ENCODE measurements around the gene SPA17. TPM values are rescaled to one million over a fixed set of nuclear protein-coding genes. Genes with fewer than 3 reads are reported as not detected.

Gene SPA17
- total RNA-seq, 8 experiments from 2014 or later = 13.7 to 71.4 (median 20.1) TPM

DNA sequence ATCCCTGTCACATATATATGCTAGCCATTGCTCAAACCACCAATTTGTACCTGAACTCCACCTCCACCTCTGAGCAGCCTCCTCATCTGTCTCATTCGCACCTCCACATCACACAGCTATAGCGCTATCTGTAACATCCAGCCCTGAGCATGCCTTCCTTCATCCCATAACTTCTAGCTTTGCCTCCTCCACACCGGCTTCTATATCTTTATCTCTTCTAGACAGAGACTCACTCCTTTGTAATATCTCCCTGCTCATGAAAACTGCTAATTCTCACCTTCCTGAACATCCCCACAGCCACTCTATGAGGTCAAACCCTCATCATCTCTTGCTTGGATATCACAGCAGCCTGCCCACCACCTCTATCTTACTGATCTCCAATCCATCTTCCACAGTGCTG, 6.1 kb upstream of the SPA17 start:
- no peak for ATAC-seq (replicated peaks in 6 of 8)

GRCh38 chr11:124669193-124669592, 4.5 kb upstream of the SPA17 start:
- peak in 3 of 8 experiments; percentile 20 to 35 (median 28) for ATAC-seq (replicated peaks in 6 of 8)
- WGBS, 10 experiments = 0 to 55% (median 23%) methylated on average over 2 to 8 of the region's 8 CpGs; no CpG with 5 or more reads in 1 of the 10 experiments
- Histone ChIP-seq H3K27ac (no peak overlapping the region), H3K4me1 (replicated peaks in 1 of 2) (peaks cover 5 to 6% of the 10 kb centered on the region in 2 donors), H3K4me3 (no peak overlapping the region)
- in situ Hi-C loops (cut with MboI; ENCODE audit: low pct_unique_long_range_greater_than_20kb in 2 of 9, low sequenced_read_pairs in 9 of 9, unreplicated experiment in 9 of 9) = loop anchor here in 7 of 9 experiments (25.0 kb wide), 3 partner anchors 93 to 193 kb away; partner anchors contain the start of genes ESAM (in 6 of the 7), VSIG2 (in 6 of the 7) and ROBO3 (in 3 of the 7)

More for the DNA sequence above, 6.1 kb upstream of the SPA17 start:
- no peak overlapping the region for H3K27ac ChIP-seq
- no peak overlapping the region for H3K4me3 ChIP-seq
- H3K4me1 ChIP-seq (replicated peaks in 1 of 2) = peaks cover 0 to under 1% of the 10 kb centered on the region in 2 donors
- 86 to 100% (median 94%) methylated on average over 1 to 3 of the region's 3 CpGs; no CpG with 5 or more reads in 5 of the 10 experiments for WGBS, 10 experiments
- in situ Hi-C loops (cut with MboI; ENCODE audit: low pct_unique_long_range_greater_than_20kb in 2 of 9, low sequenced_read_pairs in 9 of 9, unreplicated experiment in 9 of 9) = loop anchor here in 7 of 9 experiments (25.0 kb wide), 3 partner anchors 95 to 195 kb away; partner anchors contain the start of genes ESAM (in 6 of the 7), VSIG2 (in 6 of the 7) and ROBO3 (in 3 of the 7)

- Histone ChIP-seq H3K4me3 (no peak overlapping the region), H3K27ac (no peak overlapping the region), H3K4me1 (replicated peaks in 1 of 2) (peaks cover 6 to 9% of the 10 kb centered on the region in 2 donors)
- ATAC-seq (replicated peaks in 6 of 8) = peak in 2 of 8 experiments; percentile 5 to 24
- WGBS, 10 experiments = 0 to 67% (median 20%) methylated on average over 1 to 2 of the region's 3 CpGs; no CpG with 5 or more reads in 5 of the 10 experiments
- in situ Hi-C loops (cut with MboI; ENCODE audit: low pct_unique_long_range_greater_than_20kb in 2 of 9, low sequenced_read_pairs in 9 of 9, unreplicated experiment in 9 of 9) = loop anchor here in 8 of 9 experiments (5.0 to 25.0 kb wide), 4 partner anchors 77 to 192 kb away; partner anchors contain the start of genes ESAM (in 6 of the 8), VSIG2 (in 6 of the 8) and ROBO3 (in 3 of the 8)
Measured at GRCh38 chr11:124670732-124671131, 3.0 kb upstream of the SPA17 start.

DNA sequence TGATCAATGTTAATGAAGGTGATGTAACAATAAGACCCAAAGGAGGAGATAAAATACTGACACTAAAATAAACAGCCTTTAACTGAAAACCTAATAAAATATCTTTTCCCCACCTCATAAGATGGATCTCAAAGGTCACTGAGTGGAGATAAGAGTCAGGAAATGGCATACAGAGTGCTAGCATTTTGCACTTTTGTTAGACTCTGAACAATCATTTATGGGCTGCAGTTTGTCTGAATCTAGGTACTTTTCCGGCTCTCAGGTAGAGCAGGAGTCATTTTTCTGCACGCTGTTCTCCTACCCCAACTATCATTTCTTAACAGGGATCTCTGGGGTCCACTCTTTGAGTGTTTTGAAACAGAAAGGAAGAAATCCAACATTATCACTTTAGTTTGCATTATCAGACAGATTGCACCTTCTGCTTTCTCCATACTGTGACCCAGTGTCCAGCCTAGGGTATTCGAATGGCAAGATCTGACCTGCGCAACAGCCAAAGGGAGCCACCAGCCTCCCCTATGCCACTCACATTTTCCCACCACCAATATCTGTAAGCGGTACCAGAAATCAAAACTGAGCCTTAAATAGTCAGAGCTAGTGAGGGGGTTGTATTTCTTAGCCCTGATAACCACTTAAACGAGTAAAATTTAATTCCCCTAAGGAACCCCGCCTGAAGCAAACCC, 1.0 kb upstream of the SPA17 start:
- H3K4me3 ChIP-seq = peak overlapping the region; percentile 48 to 91 (median 72)
- in situ Hi-C loops (cut with MboI; ENCODE audit: low pct_unique_long_range_greater_than_20kb in 2 of 9, low sequenced_read_pairs in 9 of 9, unreplicated experiment in 9 of 9) = loop anchor here in 8 of 9 experiments (5.0 to 25.0 kb wide), 4 partner anchors 75 to 190 kb away; partner anchors contain the start of genes ESAM (in 6 of the 8), VSIG2 (in 6 of the 8) and ROBO3 (in 3 of the 8)
- no peak overlapping the region for H3K27ac ChIP-seq
- H3K4me1 ChIP-seq (replicated peaks in 1 of 2) = peaks cover 6 to 9% of the 10 kb centered on the region in 2 donors
- 30 to 92% (median 76%) methylated on average over 2 to 6 of the region's 7 CpGs; no CpG with 5 or more reads in 2 of the 10 experiments for WGBS, 10 experiments
- ATAC-seq (replicated peaks in 6 of 8) = no peak

- H3K27ac ChIP-seq = peak overlapping the region in 1 of 2 donors; percentile 0
- in situ Hi-C loops (cut with MboI; ENCODE audit: low pct_unique_long_range_greater_than_20kb in 2 of 9, low sequenced_read_pairs in 9 of 9, unreplicated experiment in 9 of 9) = loop anchor here in 8 of 9 experiments (5.0 to 25.0 kb wide), 4 partner anchors 73 to 188 kb away; partner anchors contain the start of genes ESAM (in 6 of the 8), VSIG2 (in 6 of the 8) and ROBO3 (in 3 of the 8)
- WGBS, 10 experiments = 0 to 77% (median 30%) methylated on average over 3 to 7 of the region's 18 CpGs; no CpG with 5 or more reads in 4 of the 10 experiments
- H3K4me1 ChIP-seq (replicated peaks in 1 of 2) = peaks cover 6 to 9% of the 10 kb centered on the region in 2 donors
- peak overlapping the region; percentile 48 to 91 (median 72) for H3K4me3 ChIP-seq
- ATAC-seq (replicated peaks in 6 of 8) = no peak
Measured at GRCh38 chr11:124674168-124674517, 439 bp downstream of the SPA17 start.

GRCh38 chr11:124674571-124674970, 867 bp downstream of the SPA17 start:
- no peak for ATAC-seq (replicated peaks in 6 of 8)
- WGBS, 10 experiments = 76 to 100% (median 90%) methylated on average over 1 to 5 of the region's 5 CpGs; no CpG with 5 or more reads in 6 of the 10 experiments
- Histone ChIP-seq H3K4me3 (peak overlapping the region; percentile 48 to 91 (median 72)), H3K27ac (peak overlapping the region in 1 of 2 donors; percentile 0), H3K4me1 (replicated peaks in 1 of 2) (peaks cover 6 to 9% of the 10 kb centered on the region in 2 donors)
- in situ Hi-C loops (cut with MboI; ENCODE audit: low pct_unique_long_range_greater_than_20kb in 2 of 9, low sequenced_read_pairs in 9 of 9, unreplicated experiment in 9 of 9) = loop anchor here in 8 of 9 experiments (5.0 to 25.0 kb wide), 4 partner anchors 73 to 188 kb away; partner anchors contain the start of genes ESAM (in 6 of the 8), VSIG2 (in 6 of the 8) and ROBO3 (in 3 of the 8)

DNA sequence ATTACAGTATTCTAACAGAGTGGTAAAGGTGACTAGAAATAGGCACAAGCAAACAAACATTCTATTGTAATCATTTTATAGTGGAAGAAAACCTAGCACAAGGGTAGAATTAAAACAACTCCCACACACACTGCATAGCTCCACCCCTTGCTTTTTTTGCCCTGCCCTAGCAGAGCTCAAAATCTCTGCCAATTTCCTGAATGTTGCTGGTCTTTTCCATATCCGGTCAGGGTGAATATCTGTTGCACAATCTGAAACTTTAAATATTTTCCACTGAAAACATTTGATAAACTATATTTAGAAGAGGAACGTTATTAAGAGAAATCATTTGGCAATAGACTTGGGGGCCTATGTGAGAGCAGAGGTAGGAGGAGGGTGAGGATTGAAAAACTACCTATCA, 2.7 kb downstream of the SPA17 start:
- Histone ChIP-seq H3K27ac (no peak overlapping the region), H3K4me1 (replicated peaks in 1 of 2) (peaks cover 6 to 9% of the 10 kb centered on the region in 2 donors), H3K4me3 (no peak overlapping the region)
- peak in 3 of 8 experiments; percentile 12 to 53 (median 51) for ATAC-seq (replicated peaks in 6 of 8)
- in situ Hi-C loops (cut with MboI; ENCODE audit: low pct_unique_long_range_greater_than_20kb in 2 of 9, low sequenced_read_pairs in 9 of 9, unreplicated experiment in 9 of 9) = no loop called here
- 0 to 94% (median 60%) methylated on average over 1 to 2 of the region's 2 CpGs; no CpG with 5 or more reads in 1 of the 10 experiments for WGBS, 10 experiments

DNA sequence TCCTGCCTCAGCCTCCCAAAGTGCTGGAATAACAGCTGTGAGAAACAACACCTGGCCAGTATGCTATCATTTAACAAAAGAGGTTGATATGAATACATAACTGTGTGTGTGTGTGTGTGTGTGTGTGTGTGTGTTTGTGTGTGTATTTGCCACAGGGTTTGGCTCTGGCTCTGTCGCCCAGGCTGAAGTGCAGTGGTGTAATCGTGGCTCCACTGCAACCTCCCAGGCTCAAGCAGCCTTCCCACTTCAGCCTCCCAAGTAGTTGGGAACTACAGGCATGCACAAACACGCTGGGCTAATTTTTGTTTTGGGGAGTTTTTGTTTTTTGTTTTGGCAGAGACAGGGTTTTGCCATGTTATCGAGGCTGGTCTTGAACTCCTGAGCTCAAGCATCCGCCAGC, 4.7 kb downstream of the SPA17 start:
- ATAC-seq (replicated peaks in 6 of 8) = no peak
- in situ Hi-C loops (cut with MboI; ENCODE audit: low pct_unique_long_range_greater_than_20kb in 2 of 9, low sequenced_read_pairs in 9 of 9, unreplicated experiment in 9 of 9) = no loop called here
- 70 to 94% (median 90%) methylated on average over 1 to 5 of the region's 5 CpGs; no CpG with 5 or more reads in 3 of the 10 experiments for WGBS, 10 experiments

DNA sequence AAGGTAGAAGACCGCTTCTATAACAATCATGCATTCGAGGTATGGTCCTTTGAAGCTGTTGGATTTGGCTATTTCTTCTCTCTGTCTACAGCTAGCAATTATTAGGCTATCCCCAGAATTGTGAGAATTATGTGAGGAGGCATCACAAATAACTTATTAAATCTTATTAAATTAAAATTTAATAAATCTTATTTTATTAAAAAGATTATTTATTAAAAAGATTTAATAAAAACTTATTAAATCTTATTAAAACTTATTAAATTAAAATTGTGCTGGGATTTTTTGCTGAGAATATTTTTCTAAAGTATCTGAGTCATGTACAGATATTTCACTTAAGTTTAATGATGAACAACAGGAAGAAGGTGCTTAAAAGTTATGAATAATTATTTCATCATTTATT, 7.7 kb downstream of the SPA17 start:
- Histone ChIP-seq H3K4me1 (replicated peaks in 1 of 2) (no peaks in the 10 kb centered on the region), H3K4me3 (no peak overlapping the region), H3K27ac (no peak overlapping the region)
- no peak for ATAC-seq (replicated peaks in 6 of 8)
- WGBS, 10 experiments = 90 to 100% (median 98%) methylated on average over 1 to 2 of the region's 2 CpGs; no CpG with 5 or more reads in 2 of the 10 experiments
- in situ Hi-C loops (cut with MboI; ENCODE audit: low pct_unique_long_range_greater_than_20kb in 2 of 9, low sequenced_read_pairs in 9 of 9, unreplicated experiment in 9 of 9) = no loop called here

More for the DNA sequence above, 4.7 kb downstream of the SPA17 start:
- H3K27ac ChIP-seq = no peak overlapping the region
- no peak overlapping the region for H3K4me3 ChIP-seq
- H3K4me1 ChIP-seq (replicated peaks in 1 of 2) = peaks cover 0 to 5% of the 10 kb centered on the region in 2 donors

DNA sequence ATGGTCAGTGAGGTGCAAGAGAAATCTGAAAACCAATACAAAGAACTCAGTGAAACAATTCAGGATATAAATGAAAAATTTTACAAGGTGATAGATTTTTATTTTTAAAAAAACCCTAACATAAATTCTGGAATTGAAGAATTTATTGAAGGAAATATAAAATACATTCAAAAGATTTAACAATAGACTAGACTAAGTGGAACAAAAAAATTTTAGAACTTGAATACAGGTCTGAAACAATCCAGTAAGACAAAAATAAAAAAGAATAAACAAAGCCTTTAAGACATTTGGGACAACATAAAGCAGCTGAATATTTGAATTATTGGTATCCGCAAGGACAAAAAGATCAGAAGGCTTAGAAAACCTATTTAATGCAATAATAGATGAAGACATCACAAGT, 8.7 kb downstream of the SPA17 start:
- Histone ChIP-seq H3K4me1 (replicated peaks in 1 of 2) (no peaks in the 10 kb centered on the region), H3K27ac (no peak overlapping the region), H3K4me3 (no peak overlapping the region)
- ATAC-seq (replicated peaks in 6 of 8) = no peak
- in situ Hi-C loops (cut with MboI; ENCODE audit: low pct_unique_long_range_greater_than_20kb in 2 of 9, low sequenced_read_pairs in 9 of 9, unreplicated experiment in 9 of 9) = no loop called here
- 75 to 100% (median 92%) methylated on average over 1 of the region's 1 CpG; no CpG with 5 or more reads in 1 of the 10 experiments for WGBS, 10 experiments

GRCh38 chr11:124693142-124693541, 19.4 kb downstream of the SPA17 start:
- 52 to 100% (median 94%) methylated on average over 1 to 2 of the region's 2 CpGs; no CpG with 5 or more reads in 1 of the 10 experiments for WGBS, 10 experiments
- Histone ChIP-seq H3K4me1 (replicated peaks in 1 of 2) (no peaks in the 10 kb centered on the region), H3K27ac (no peak overlapping the region), H3K4me3 (no peak overlapping the region)
- no peak for ATAC-seq (replicated peaks in 6 of 8)
- in situ Hi-C loops (cut with MboI; ENCODE audit: low pct_unique_long_range_greater_than_20kb in 2 of 9, low sequenced_read_pairs in 9 of 9, unreplicated experiment in 9 of 9) = no loop called here

DNA sequence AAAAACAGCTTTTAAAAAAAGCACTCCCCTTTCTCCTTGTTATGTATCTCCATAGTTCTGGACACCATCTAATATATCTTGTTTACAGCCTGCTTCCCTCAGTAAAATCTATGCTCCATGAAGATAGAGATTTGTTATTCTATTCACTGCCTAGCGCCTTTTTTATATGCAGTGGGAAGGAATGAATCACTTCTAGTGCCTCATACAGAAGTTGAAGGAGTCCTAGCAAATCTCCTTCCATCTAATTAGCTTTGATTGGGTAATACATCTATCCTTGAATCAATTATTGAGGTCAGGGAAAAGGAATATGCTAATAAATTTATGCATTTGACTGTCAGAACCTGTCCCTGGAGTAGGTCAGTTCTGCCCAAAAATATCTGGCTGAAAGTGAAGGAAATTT, 25.8 kb downstream of the SPA17 start:
- peak in 4 of 8 experiments; percentile 38 to 79 (median 70) for ATAC-seq (replicated peaks in 6 of 8)
- WGBS, 10 experiments = 0 to 100% (median 67%) methylated on average over 1 of the region's 1 CpG; no CpG with 5 or more reads in 3 of the 10 experiments
- no peak overlapping the region for H3K27ac ChIP-seq
- no peak overlapping the region for H3K4me3 ChIP-seq
- in situ Hi-C loops (cut with MboI; ENCODE audit: low pct_unique_long_range_greater_than_20kb in 2 of 9, low sequenced_read_pairs in 9 of 9, unreplicated experiment in 9 of 9) = no loop called here
- H3K4me1 ChIP-seq (replicated peaks in 1 of 2) = no peaks in the 10 kb centered on the region

GRCh38 chr11:124700028-124700427, 26.3 kb downstream of the SPA17 start:
- ATAC-seq (replicated peaks in 6 of 8) = peak in 3 of 8 experiments; percentile 88 to 98 (median 93)
- Histone ChIP-seq H3K4me3 (no peak overlapping the region), H3K27ac (no peak overlapping the region), H3K4me1 (replicated peaks in 1 of 2) (no peaks in the 10 kb centered on the region)
- in situ Hi-C loops (cut with MboI; ENCODE audit: low pct_unique_long_range_greater_than_20kb in 2 of 9, low sequenced_read_pairs in 9 of 9, unreplicated experiment in 9 of 9) = no loop called here

Measured in motor neuron (in vitro differentiated cells).